ENCODE data around the gene MIER3. TPM values are rescaled to one million over a fixed set of nuclear protein-coding genes. Genes with fewer than 3 reads are reported as not detected.

MIER3 gene
- polyA plus RNA-seq, 2 of the 4 experiments (the other 2 are of a cell fraction), result 9.4 to 26.1 TPM

- DNase-seq (ENCODE audit: low read depth in 1 of 2, low spot score in 1 of 2) (no peak), FAIRE-seq (no peak), ATAC-seq (no peak)
- H3K4me1 ChIP-seq, result no peaks in the 10 kb centered on the region
- no peak overlapping the region for H3K4me3 ChIP-seq
- TF ChIP-seq EHMT2 (IDR thresholded peaks at IDR 0.05; ENCODE audit: low read depth) (no peak), CBX2 (IDR thresholded peaks at IDR 0.05; ENCODE audit: borderline replicate concordance, low read depth) (no peak), BHLHE40 (IDR thresholded peaks at IDR 0.05; ENCODE audit: low read depth, low read length) (no peak), MYC (IDR thresholded peaks at IDR 0.05; ENCODE audit: borderline replicate concordance, low read length) (no peak), GATA3 (IDR thresholded peaks at IDR 0.05; ENCODE audit: borderline replicate concordance) (no peak), MAZ (IDR thresholded peaks at IDR 0.05; ENCODE audit: borderline replicate concordance, low read depth, low read length) (no peak), HOXB13 (CRISPR knock-in tag; IDR thresholded peaks at IDR 0.05; ENCODE audit: low read depth) (no peak), CTCF (IDR thresholded peaks at IDR 0.05) (no peak), E2F6 (IDR thresholded peaks at IDR 0.05; ENCODE audit: borderline replicate concordance, low read depth) (no peak), NFE2L2 (conservative IDR thresholded peaks at IDR 0.05; ENCODE audit: low read length) (no peak)
- CTCF ChIA-PET, result interaction anchor here (0.7 kb wide), 1 partner anchor 215 kb away, joined by 3 read pairs; no protein-coding TSS in a partner anchor
- no peak overlapping the region for H3K4me2 ChIP-seq
- 94% methylated on average over 6 of the region's 6 CpGs for WGBS (ENCODE audit: missing lambda C conversion rate)
- POLR2A ChIA-PET, result no interaction called here
- H3K9me3 ChIP-seq, result no peaks in the 10 kb centered on the region
- H3K27ac ChIP-seq, result no peak overlapping the region
These were observed 29.0 kb downstream of the MIER3 start for GRCh38 chr5:56922922-56923321.

- no peak for TF ChIP-seq ZC3H11A (IDR thresholded peaks at IDR 0.05)
- no peak for TF ChIP-seq CTCF (IDR thresholded peaks at IDR 0.05)
- TF ChIP-seq EHF (CRISPR knock-in tag; IDR thresholded peaks at IDR 0.05), result no peak
- TF ChIP-seq SREBF2 (IDR thresholded peaks at IDR 0.05), result no peak
- ChIA-PET CTCF (interaction anchor here (1.0 to 1.4 kb wide), 2 partner anchors 19 to 218 kb away, joined by 4 to 7 read pairs; no protein-coding TSS in a partner anchor), POLR2A (interaction anchor here (1.7 kb wide), 1 partner anchor 10 kb away, joined by 11 read pairs; the partner anchor contains the start of gene SETD9)
- no peak overlapping the region for H3K4me3 ChIP-seq
- ATAC-seq, result no peak
- H3K4me2 ChIP-seq, result no peak overlapping the region
- H3K9me3 ChIP-seq, result no peaks in the 10 kb centered on the region
- no peak for FAIRE-seq
- no peaks in the 10 kb centered on the region for H3K4me1 ChIP-seq
- H3K27ac ChIP-seq, result no peak overlapping the region
- no peak for DNase-seq (ENCODE audit: low read depth in 1 of 2, low spot score in 1 of 2)
- 90% methylated on average over 1 of the region's 1 CpG for WGBS (ENCODE audit: missing lambda C conversion rate)
These were observed 31.8 kb downstream of the MIER3 start for GRCh38 chr5:56919942-56920662.

- no peak for DNase-seq (ENCODE audit: low read depth in 1 of 2, low spot score in 1 of 2)
- TF ChIP-seq ELK1 (IDR thresholded peaks at IDR 0.05; ENCODE audit: low read depth, low read length) (no peak), RCOR1 (IDR thresholded peaks at IDR 0.05; ENCODE audit: low read depth, low read length) (no peak), USF2 (IDR thresholded peaks at IDR 0.05) (no peak), GATA3 (IDR thresholded peaks at IDR 0.05; ENCODE audit: borderline replicate concordance) (no peak), HES2 (IDR thresholded peaks at IDR 0.05) (no peak), TFCP2L1 (CRISPR knock-in tag; IDR thresholded peaks at IDR 0.05) (no peak), CTCF (IDR thresholded peaks at IDR 0.05) (no peak)
- ChIA-PET POLR2A (interaction anchor here (1.9 kb wide), 1 partner anchor 8 kb away, joined by 14 read pairs; the partner anchor contains the start of gene SETD9), CTCF (interaction anchor here (0.8 to 2.2 kb wide), 6 partner anchors 9 to 21 kb away, joined by 3 to 9 read pairs (median 3); partner anchors contain the start of gene SETD9)
- Histone ChIP-seq H3K4me2 (no peak overlapping the region), H3K4me1 (no peaks in the 10 kb centered on the region), H3K4me3 (no peak overlapping the region), H3K27ac (no peak overlapping the region), H3K9me3 (no peaks in the 10 kb centered on the region)
- FAIRE-seq, result no peak
- WGBS (ENCODE audit: missing lambda C conversion rate), result 85% methylated on average over 2 of the region's 2 CpGs
- peak; percentile 28 to 34; a peak in 4 of 6 replicates for ATAC-seq
These were observed 33.9 kb downstream of the MIER3 start for GRCh38 chr5:56918054-56918453.

Measured in A549 (cell line).